A549 (cell line): ENCODE measurements around the gene JAM3. TPM values are rescaled to one million over a fixed set of nuclear protein-coding genes. Genes with fewer than 3 reads are reported as not detected.
A peak's percentile ranks its signal among the peaks of the same experiment; 100 is the strongest.

Experiments used
- ATAC-seq, 2 experiments: fragments of 200-7000 bp in 1 of 2; fragments of >200 bp in 1 of 2; cut with Nextera tagmentation in 1 of 2; cut with Tn5 transposase in 1 of 2; 3 replicates each; pipeline versions ENCODE4 v1.8.0 to v1.9.1; 2018 to 2020; ENCODE audit warnings: mild to moderate bottlenecking in 1 of 2, moderate library complexity in 1 of 2
- CTCF ChIA-PET: fragments of 300-600 bp; sonication (Branson Sonifier 250); formaldehyde crosslinking; extraction: SDS; loops from one replicate; lab custom pipeline; 2021; ENCODE audit warnings: antibody characterized with exemption, inconsistent platforms; lab: Yijun Ruan, JAX
- POLR2A ChIA-PET: fragments of 350-600 bp; formaldehyde crosslinking; extraction: SDS; loops from one replicate; lab custom pipeline; 2021; ENCODE audit warnings: antibody characterized with exemption, inconsistent platforms; lab: Yijun Ruan, JAX
- DNase-seq, 2 experiments: peaks; one replicate each; pipeline versions ENCODE4 v3.0.0 to v3.0.0-alpha.2; 2011 to 2016; ENCODE audit warnings: low read depth in 1 of 2, low spot score in 1 of 2
- FAIRE-seq: peaks from 2 replicates; lab custom pipeline; 2011; peaks lifted over from hg19 to GRCh38; lab: Jason Lieb, UNC
- H3K27ac ChIP-seq, 2 experiments: fragments of >200 bp; sonication (Bioruptor Twin); formaldehyde crosslinking; 3 replicates each; pipeline ENCODE4 v1.5.1; 2016 to 2017
- H3K4me1 ChIP-seq: fragments of >200 bp; sonication (Bioruptor Twin); formaldehyde crosslinking; 3 replicates; pipeline ENCODE4 v1.6.1; 2016
- H3K4me2 ChIP-seq: fragments of >200 bp; sonication (Bioruptor Twin); formaldehyde crosslinking; 3 replicates; pipeline ENCODE4 v1.6.1; 2016
- H3K4me3 ChIP-seq: fragments of >200 bp; sonication (Bioruptor Twin); formaldehyde crosslinking; 3 replicates; pipeline ENCODE4 v1.5.1; 2016
- H3K9me3 ChIP-seq: fragments of >200 bp; sonication (Bioruptor Twin); formaldehyde crosslinking; 3 replicates; pipeline ENCODE4 v1.6.1; 2016
- BHLHE40 ChIP-seq: IDR thresholded peaks from 2 replicates; pipeline ENCODE4 v1.6.1; 2012; ENCODE audit warnings: low read depth, low read length, inconsistent platforms
- EHF ChIP-seq: fragments of 250-450 bp; sonication (Bioruptor Pico); IDR thresholded peaks from 2 replicates; pipeline ENCODE4 v1.5.0; 2020; ENCODE audit warnings: mild to moderate bottlenecking
- ESRRA ChIP-seq: fragments of 150-350 bp; IDR thresholded peaks from 2 replicates; pipeline ENCODE4 v1.6.1; 2014; ENCODE audit warnings: mild to moderate bottlenecking, low read length, borderline replicate concordance
- GATA3 ChIP-seq: IDR thresholded peaks from 2 replicates; pipeline ENCODE4 v1.6.1; 2012; ENCODE audit warnings: borderline replicate concordance
- NR3C1 ChIP-seq: fragments of >200 bp; sonication (Bioruptor Twin); formaldehyde crosslinking; IDR thresholded peaks from 3 replicates; pipeline ENCODE4 v1.6.1; 2017
- RAD21 ChIP-seq, 2 experiments: fragments of >200 bp in 1 of 2; sonication (Bioruptor Twin) in 1 of 2; formaldehyde crosslinking in 1 of 2; IDR thresholded peaks in 1 of 2; conservative IDR thresholded peaks in 1 of 2; 2 replicates in 1 of 2; 3 replicates in 1 of 2; pipeline ENCODE4 v1.6.1; 2012 to 2018; ENCODE audit warnings: inconsistent platforms in 1 of 2
- SMC3 ChIP-seq: fragments of >200 bp; sonication (Bioruptor Twin); formaldehyde crosslinking; IDR thresholded peaks from 3 replicates; pipeline ENCODE4 v1.6.1; 2018; ENCODE audit warnings: inconsistent platforms
- SREBF2 ChIP-seq: fragments of 450-650 bp; IDR thresholded peaks from 2 replicates; pipeline ENCODE4 v1.6.1; 2014; ENCODE audit warnings: mild to moderate bottlenecking, moderate library complexity
- whole genome bisulfite sequencing: methylation state at CpG from one replicate; pipeline ENCODE4 v1.1.6; 2017; ENCODE audit errors: missing lambda C conversion rate; 5-methylcytosine and 5-hydroxymethylcytosine counted together
- polyA plus RNA-seq, 4 experiments: library from polyadenylated mRNA; depleted of rRNA in 3 of 4; stranded (reverse); fragments of >200 nt; fragmentation: RNase III in 1 of 4; extraction: RNeasy Plus Mini Kit Qiagen cat#74134 plus additional on column Dnase treatment in 1 of 4; gene quantifications; 2 replicates in 3 of 4; 3 replicates in 1 of 4; pipeline ENCODE4 v1.2.3, GENCODE V29; 2011 to 2017
- TF ChIP-seq, protein P1 (sequence below): fragments of >200 bp; sonication (Bioruptor Twin); formaldehyde crosslinking; IDR thresholded peaks from 3 replicates; pipeline ENCODE4 v1.6.1; 2016
- TF ChIP-seq, protein P2 (sequence below): fragments of >200 bp; sonication (Bioruptor Twin); formaldehyde crosslinking; IDR thresholded peaks from 2 replicates; pipeline ENCODE4 v1.6.1; 2016
- TF ChIP-seq, protein P3 (sequence below): fragments of >200 bp; sonication (Bioruptor Twin); formaldehyde crosslinking; IDR thresholded peaks from 3 replicates; pipeline ENCODE4 v1.5.1; 2016
- TF ChIP-seq, protein P4 (sequence below): fragments of 250-450 bp; sonication (Bioruptor Pico); IDR thresholded peaks from 2 replicates; pipeline ENCODE4 v1.5.0; 2020; ENCODE audit warnings: low read depth, mild to moderate bottlenecking, moderate library complexity

Gene JAM3
- polyA plus RNA-seq, 2 of the 4 experiments (the other 2 are of a cell fraction): 4.0 to 5.2 TPM

DNA sequence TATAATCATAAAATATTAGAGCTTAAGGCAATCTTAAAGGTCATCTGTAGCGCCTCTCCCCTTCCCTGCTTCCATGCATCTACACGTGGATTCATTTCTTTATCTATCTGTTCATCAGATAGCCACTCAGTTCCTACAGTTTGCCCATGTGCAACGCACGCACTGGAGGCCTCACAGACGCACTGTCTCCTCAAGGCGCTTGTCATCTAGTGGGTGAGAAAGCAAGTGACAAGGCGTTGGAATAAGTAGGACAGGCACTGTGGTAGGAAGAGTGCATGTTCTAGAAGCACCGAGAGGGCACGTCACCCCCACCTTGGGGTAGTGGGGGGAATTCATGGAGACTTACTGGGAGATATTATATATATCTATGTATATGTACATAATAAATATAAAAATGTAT, 20.8 kb upstream of the JAM3 start:
- H3K4me3 ChIP-seq: no peak overlapping the region
- peaks cover 3% of the 10 kb centered on the region; the same call in 1 of the 3 replicates for H3K4me1 ChIP-seq
- DNase-seq (no peak), ATAC-seq (no peak), FAIRE-seq (no peak)
- ChIA-PET POLR2A (no interaction called here), CTCF (interaction anchor here (1.2 kb wide), 1 partner anchor 49 kb away, joined by 3 read pairs; no protein-coding TSS in a partner anchor)
- TF ChIP-seq, protein P1, sequence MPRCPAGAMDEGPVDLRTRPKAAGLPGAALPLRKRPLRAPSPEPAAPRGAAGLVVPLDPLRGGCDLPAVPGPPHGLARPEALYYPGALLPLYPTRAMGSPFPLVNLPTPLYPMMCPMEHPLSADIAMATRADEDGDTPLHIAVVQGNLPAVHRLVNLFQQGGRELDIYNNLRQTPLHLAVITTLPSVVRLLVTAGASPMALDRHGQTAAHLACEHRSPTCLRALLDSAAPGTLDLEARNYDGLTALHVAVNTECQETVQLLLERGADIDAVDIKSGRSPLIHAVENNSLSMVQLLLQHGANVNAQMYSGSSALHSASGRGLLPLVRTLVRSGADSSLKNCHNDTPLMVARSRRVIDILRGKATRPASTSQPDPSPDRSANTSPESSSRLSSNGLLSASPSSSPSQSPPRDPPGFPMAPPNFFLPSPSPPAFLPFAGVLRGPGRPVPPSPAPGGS: no peak
- no peaks in the 10 kb centered on the region for H3K9me3 ChIP-seq
- peak overlapping the region; percentile 27 for H3K4me2 ChIP-seq
- WGBS: 60% methylated on average over 9 of the region's 9 CpGs
- no peak overlapping the region for H3K27ac ChIP-seq

DNA sequence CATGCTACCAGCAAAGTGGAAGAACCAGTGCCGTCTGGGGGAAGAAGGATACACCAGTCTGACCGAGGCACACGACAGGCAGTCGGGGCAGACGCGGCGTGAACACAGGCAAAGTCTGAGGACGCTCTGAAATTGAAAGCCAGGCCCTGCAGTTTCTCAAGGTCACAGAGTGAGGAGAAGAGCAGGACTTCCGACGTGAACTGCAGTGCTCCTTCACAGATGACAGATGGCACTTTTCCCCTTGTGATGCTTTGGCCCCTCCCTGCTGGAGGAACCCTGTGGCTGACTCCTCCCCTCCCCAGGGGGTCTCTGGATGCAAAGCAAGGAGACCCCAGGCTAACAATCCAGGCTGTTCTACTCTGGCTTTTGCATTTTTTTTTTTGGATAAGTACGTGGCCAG, 19.6 kb upstream of the JAM3 start:
- Histone ChIP-seq H3K4me3 (no peak overlapping the region), H3K27ac (no peak overlapping the region), H3K4me2 (no peak overlapping the region), H3K9me3 (no peaks in the 10 kb centered on the region), H3K4me1 (peaks cover 3% of the 10 kb centered on the region; the same call in 1 of the 3 replicates)
- CTCF ChIA-PET: interaction anchor here (1.2 kb wide), 1 partner anchor 48 kb away, joined by 3 read pairs; no protein-coding TSS in a partner anchor
- TF ChIP-seq, protein P2, sequence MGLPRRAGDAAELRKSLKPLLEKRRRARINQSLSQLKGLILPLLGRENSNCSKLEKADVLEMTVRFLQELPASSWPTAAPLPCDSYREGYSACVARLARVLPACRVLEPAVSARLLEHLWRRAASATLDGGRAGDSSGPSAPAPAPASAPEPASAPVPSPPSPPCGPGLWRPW: no peak
- TF ChIP-seq NR3C1 (no peak), GATA3 (no peak), SREBF2 (no peak), BHLHE40 (no peak)
- no peak for DNase-seq
- no peak for FAIRE-seq
- POLR2A ChIA-PET: no interaction called here
- 52% methylated on average over 11 of the region's 11 CpGs for WGBS
- no peak for ATAC-seq

DNA sequence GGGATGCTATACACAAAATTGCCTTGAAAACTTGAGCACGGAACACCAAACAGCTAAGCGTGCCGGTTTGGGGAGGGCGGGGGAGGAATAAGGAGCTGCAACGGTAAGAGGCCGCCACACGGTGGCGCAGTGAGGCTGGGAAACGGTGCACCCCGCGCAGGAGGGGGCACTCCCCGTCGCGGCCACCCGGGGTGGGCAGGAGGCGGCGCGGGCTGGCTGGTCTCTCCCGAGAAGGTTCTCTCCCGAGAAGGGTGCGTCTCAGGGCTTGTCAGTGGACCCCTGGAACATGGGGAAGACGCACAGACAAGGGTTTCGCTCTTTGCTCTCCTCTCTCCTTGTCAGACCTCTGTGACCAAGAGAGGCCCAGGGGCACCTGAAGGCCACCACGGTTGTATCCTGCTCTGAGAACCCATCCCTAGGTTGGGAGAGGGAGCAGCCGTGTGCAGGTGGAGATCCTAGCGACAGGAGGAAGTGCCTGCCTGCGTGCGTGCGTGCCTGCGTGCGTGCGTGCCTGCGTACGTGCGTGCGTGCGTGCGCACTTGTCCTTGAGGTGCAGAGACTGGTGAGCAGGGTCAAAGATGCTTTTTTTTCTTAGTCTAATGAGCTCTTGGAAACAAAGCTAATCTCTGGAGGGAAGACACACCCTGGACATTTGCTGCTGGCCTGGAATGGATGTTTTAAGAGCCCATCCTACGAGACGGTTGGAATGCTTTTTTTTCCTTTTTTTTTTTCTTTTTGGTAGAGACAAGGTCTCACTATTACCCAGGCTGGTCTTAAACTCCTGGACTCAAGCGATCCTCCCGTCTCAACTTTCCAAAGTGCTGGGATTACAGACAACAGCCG, 18.1 kb upstream of the JAM3 start:
- Histone ChIP-seq H3K4me3 (peak overlapping the region; percentile 18; the same call in 1 of the 3 replicates), H3K27ac (no peak overlapping the region), H3K9me3 (no peaks in the 10 kb centered on the region), H3K4me2 (peak overlapping the region; percentile 76)
- WGBS: 45% methylated on average over 29 of the region's 43 CpGs
- FAIRE-seq: no peak
- POLR2A ChIA-PET: no interaction called here
- TF ChIP-seq EHF: no peak
- TF ChIP-seq SMC3: peak; percentile 65
- TF ChIP-seq, protein P3, sequence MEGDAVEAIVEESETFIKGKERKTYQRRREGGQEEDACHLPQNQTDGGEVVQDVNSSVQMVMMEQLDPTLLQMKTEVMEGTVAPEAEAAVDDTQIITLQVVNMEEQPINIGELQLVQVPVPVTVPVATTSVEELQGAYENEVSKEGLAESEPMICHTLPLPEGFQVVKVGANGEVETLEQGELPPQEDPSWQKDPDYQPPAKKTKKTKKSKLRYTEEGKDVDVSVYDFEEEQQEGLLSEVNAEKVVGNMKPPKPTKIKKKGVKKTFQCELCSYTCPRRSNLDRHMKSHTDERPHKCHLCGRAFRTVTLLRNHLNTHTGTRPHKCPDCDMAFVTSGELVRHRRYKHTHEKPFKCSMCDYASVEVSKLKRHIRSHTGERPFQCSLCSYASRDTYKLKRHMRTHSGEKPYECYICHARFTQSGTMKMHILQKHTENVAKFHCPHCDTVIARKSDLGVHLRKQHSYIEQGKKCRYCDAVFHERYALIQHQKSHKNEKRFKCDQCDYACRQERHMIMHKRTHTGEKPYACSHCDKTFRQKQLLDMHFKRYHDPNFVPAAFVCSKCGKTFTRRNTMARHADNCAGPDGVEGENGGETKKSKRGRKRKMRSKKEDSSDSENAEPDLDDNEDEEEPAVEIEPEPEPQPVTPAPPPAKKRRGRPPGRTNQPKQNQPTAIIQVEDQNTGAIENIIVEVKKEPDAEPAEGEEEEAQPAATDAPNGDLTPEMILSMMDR: peak; percentile 68
- peak; percentile 66 to 69 for TF ChIP-seq RAD21 (conservative IDR thresholded peaks at IDR 0.05 in 1 of 2, IDR thresholded peaks at IDR 0.05 in 1 of 2)
- TF ChIP-seq, protein P4, sequence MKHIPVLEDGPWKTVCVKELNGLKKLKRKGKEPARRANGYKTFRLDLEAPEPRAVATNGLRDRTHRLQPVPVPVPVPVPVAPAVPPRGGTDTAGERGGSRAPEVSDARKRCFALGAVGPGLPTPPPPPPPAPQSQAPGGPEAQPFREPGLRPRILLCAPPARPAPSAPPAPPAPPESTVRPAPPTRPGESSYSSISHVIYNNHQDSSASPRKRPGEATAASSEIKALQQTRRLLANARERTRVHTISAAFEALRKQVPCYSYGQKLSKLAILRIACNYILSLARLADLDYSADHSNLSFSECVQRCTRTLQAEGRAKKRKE (CRISPR knock-in tag): no peak
- TF ChIP-seq ESRRA: no peak
- TF ChIP-seq, all 56 proteins: peak for 3
- ATAC-seq (peak; percentile 70 to 92), DNase-seq (peak; percentile 33 to 55)
- peaks cover 3% of the 10 kb centered on the region; the same call in 1 of the 3 replicates for H3K4me1 ChIP-seq
- CTCF ChIA-PET: interaction anchor here (0.6 to 2.9 kb wide), 20 partner anchors 9 to 200 kb away, joined by 3 to 24 read pairs (median 4); no protein-coding TSS in a partner anchor
